ENCODE data around the gene FRMD7.

DNA sequence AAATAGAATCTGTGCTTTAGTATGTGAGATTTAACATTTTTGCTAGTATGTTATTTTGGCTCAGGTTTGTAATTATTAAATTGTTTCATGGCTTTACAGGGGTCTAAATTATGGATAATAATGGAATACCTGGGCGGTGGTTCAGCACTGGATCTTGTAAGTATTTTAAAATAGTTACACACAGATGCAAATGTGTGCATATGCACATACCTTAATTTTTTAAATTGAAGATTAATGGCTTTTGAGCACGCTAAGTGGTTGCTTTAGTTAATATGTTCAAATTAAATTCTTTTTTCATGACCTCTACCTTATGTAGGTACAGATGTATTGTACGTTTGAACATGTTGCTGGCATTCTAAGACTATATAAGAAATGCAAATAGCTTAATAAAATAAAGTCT is 64.5 kb downstream of the FRMD7 start:
- TF ChIP-seq POLR2A (IDR thresholded peaks at IDR 0.05; ENCODE audit: low read depth) (no peak), POLR2AphosphoS5 (IDR thresholded peaks at IDR 0.05) (no peak)
- TF ChIP-seq, protein P1, sequence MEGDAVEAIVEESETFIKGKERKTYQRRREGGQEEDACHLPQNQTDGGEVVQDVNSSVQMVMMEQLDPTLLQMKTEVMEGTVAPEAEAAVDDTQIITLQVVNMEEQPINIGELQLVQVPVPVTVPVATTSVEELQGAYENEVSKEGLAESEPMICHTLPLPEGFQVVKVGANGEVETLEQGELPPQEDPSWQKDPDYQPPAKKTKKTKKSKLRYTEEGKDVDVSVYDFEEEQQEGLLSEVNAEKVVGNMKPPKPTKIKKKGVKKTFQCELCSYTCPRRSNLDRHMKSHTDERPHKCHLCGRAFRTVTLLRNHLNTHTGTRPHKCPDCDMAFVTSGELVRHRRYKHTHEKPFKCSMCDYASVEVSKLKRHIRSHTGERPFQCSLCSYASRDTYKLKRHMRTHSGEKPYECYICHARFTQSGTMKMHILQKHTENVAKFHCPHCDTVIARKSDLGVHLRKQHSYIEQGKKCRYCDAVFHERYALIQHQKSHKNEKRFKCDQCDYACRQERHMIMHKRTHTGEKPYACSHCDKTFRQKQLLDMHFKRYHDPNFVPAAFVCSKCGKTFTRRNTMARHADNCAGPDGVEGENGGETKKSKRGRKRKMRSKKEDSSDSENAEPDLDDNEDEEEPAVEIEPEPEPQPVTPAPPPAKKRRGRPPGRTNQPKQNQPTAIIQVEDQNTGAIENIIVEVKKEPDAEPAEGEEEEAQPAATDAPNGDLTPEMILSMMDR (IDR thresholded peaks at IDR 0.05), result no peak
